Measurements from ENCODE around the gene UGGT2.

DNA sequence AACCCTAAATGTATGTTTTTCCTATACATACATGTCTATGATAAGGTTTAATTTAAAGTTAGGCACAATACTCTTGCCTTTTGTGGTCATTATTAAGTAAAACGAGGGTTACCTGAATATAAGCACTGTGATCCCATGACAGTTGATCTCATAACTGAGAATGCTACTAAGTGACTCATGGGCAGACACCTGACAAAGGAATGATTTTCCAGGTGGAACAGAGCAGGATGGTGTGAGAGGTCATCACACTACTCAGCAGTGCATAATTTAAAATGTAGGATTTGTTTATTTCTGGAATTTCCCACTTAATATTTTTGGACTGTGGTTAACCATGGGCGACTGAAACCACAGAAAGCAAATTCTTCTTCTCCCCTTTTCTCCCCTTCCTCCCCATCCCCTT is 178.9 kb downstream of the UGGT2 start:
- no peak for TF ChIP-seq TAF1 (IDR thresholded peaks at IDR 0.05; ENCODE audit: low read depth, low read length)
- no peak for TF ChIP-seq POLR2AphosphoS5 (IDR thresholded peaks at IDR 0.05; ENCODE audit: low read depth, low read length)
- TF ChIP-seq POLR2A (IDR thresholded peaks at IDR 0.05; ENCODE audit: low read depth, low read length): no peak
- TF ChIP-seq SPI1 (IDR thresholded peaks at IDR 0.05; ENCODE audit: low read depth, low read length): no peak
- TF ChIP-seq PAX5 (IDR thresholded peaks at IDR 0.05; ENCODE audit: insufficient read depth, low read length, severe bottlenecking): no peak
